ENCODE results near the gene HACD3.
"Not testable (repeated sequence)": the region's sequence is repeated elsewhere in the genome, so short reads cannot be mapped to it uniquely, and the experiment has no call there.

The HACD3 gene

GRCh38 chr15:65612616-65612946, 82.3 kb downstream of the HACD3 start:
- no peak for DNase-seq (ENCODE audit: insufficient read length)
- TF ChIP-seq TAF1 (IDR thresholded peaks at IDR 0.05; ENCODE audit: borderline replicate concordance, low read depth, low read length) (no peak), POLR2A (IDR thresholded peaks at IDR 0.05; ENCODE audit: low read depth, low read length) (no peak), POLR2AphosphoS5 (IDR thresholded peaks at IDR 0.05; ENCODE audit: low read depth, low read length) (no peak)
- FAIRE-seq: no peak

DNA sequence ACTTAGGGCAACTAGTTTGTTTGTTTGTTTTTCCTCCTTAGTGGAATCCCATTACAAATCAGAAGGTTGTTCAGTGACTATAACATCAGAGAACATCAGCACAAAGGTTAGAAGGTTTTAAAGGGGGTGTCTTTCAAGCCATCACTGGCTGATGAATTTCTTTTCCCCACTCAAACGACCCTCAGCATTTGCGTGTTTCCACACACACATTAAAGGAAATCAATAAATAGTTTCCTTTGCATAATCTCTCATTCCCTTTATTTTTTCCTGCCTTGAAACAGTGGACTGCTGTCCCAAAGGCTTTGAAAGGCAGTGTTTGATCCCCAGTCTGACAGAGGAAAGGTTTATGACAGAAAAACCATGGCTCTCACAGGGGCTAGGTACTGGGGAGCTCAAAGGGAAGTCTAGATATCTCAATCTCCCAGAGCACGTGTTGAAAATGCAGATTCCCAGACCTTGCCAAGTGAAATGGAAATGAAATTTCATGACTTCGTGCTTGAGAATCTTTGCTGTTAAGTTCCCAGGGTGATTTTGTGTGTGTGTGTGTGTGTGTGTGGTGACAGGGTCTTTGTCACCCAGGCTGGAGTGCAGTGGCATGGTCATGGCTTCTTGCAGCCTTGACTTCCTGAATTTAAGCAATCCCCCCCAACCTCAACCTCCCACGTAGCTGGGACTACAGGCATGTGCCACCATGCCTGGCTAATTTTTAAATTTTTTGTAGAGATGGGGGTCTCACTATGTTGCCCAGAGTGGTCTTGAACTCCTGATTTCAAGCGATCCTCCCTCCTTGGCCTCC, 82.9 kb downstream of the HACD3 start:
- DNase-seq (ENCODE audit: insufficient read length) (no peak), FAIRE-seq (no peak)
- TF ChIP-seq TAF1 (IDR thresholded peaks at IDR 0.05; ENCODE audit: borderline replicate concordance, low read depth, low read length): no peak
- no peak for TF ChIP-seq POLR2AphosphoS5 (IDR thresholded peaks at IDR 0.05; ENCODE audit: low read depth, low read length)
- no peak for TF ChIP-seq POLR2A (IDR thresholded peaks at IDR 0.05; ENCODE audit: low read depth, low read length)

DNA sequence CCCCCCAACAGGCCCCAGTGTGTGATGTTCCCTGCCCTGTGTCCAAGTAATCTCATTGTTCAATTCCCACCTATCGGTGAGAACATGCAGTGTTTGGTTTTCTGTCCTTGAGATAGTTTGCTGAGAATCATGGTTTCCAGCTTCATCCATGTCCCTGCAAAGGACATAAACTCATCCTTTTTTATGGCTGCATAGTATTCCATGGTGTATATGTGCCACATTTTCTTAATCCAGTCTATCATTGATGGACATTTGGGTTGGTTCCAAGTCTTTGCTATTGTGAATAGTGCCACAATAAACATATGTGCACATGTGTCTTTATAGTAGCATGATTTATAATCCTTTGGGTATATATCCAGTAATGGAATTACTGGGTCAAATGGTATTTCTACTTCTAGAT, 85.6 kb downstream of the HACD3 start:
- DNase-seq (ENCODE audit: insufficient read length); FAIRE-seq: not testable (repeated sequence)

DNA sequence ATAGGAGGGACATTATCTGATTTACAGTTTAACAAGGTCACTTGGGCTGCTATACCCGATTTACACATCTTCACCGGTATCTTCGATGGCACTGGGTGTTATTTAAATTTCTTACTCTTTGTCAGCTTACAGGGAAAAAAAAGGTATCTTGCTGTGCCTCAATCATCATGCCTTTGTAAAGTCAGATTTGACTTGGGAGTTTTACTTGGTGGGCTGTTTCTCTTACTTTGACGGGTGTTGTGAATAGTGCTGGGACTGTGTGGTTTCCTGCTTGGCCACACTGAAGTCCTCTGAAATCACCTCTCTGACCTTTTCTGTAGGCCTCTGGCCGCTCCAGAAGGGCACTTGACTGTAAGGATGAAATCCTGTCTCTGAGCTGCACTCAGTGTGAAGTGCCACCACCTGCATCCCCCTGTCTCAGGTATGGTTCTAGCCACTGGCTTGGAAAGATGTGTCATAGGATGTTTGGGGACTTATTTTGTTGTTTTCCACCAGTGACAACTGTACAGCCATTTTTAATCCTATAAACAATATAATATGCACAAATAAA, 88.4 kb downstream of the HACD3 start:
- no peak for TF ChIP-seq POLR2AphosphoS5 (IDR thresholded peaks at IDR 0.05; ENCODE audit: low read depth, low read length)
- TF ChIP-seq POLR2A (IDR thresholded peaks at IDR 0.05; ENCODE audit: low read depth, low read length): no peak
- no peak for TF ChIP-seq TAF1 (IDR thresholded peaks at IDR 0.05; ENCODE audit: borderline replicate concordance, low read depth, low read length)
- DNase-seq (ENCODE audit: insufficient read length): no peak
- no peak for FAIRE-seq

DNA sequence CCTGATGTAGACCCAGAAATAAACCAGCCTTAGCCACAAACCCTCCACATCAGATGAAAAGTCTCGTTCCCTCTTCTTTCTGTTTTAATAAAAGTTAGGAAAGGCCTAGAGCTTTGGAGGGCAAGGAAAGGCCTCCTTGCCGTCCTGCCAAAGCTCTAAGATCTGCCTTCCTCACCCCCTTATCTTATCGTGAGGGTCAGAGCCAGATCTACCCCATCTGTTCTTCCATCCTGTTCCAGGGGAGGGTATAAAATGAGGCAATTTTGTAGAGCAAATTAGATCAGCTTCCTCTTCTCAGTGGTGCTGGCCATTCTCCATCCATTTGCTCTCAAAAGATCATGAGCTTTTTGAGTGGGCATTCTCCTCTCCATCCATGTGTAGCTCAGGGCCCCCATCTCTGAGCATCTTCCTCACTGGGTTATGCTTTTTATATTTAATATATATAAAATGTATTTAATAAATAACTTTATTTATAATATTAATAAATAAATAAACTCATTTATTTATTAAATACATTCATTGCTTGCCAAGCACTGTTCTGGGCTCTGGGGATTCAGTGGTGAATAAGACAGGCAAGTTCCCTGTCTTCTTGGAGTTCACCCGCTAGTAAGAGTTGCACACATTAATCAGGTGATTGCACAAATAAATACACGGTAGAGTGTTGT, 89.5 kb downstream of the HACD3 start:
- TF ChIP-seq POLR2A (IDR thresholded peaks at IDR 0.05; ENCODE audit: low read depth, low read length) (no peak), POLR2AphosphoS5 (IDR thresholded peaks at IDR 0.05; ENCODE audit: low read depth, low read length) (no peak), TAF1 (IDR thresholded peaks at IDR 0.05; ENCODE audit: borderline replicate concordance, low read depth, low read length) (no peak)
- DNase-seq (ENCODE audit: insufficient read length) (no peak), FAIRE-seq (no peak)

DNA sequence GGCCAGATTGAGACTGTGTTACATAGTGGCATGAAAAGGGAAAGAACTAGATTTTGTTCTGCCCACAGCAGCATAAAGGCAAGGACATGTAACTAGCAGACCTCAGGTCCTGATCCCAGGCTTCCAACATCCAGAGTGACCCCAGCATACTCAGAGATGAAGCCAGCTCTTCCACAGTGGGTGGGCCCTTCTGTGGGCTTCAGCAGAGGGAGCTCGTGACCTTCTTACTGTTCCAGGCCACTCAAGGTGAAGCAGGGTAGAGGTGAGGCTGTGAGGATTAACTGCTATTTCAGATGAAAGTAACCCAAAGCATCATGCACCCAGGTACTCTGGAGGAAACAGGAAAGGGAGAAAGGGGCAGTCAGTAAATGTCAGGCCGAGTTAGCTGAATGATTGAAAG, 90.6 kb downstream of the HACD3 start:
- TF ChIP-seq POLR2AphosphoS5 (IDR thresholded peaks at IDR 0.05; ENCODE audit: low read depth, low read length) (no peak), TAF1 (IDR thresholded peaks at IDR 0.05; ENCODE audit: borderline replicate concordance, low read depth, low read length) (no peak), POLR2A (IDR thresholded peaks at IDR 0.05; ENCODE audit: low read depth, low read length) (no peak)
- FAIRE-seq (no peak), DNase-seq (ENCODE audit: insufficient read length) (no peak)

- DNase-seq (ENCODE audit: insufficient read length) (no peak), FAIRE-seq (no peak)
- TF ChIP-seq POLR2AphosphoS5 (IDR thresholded peaks at IDR 0.05; ENCODE audit: low read depth, low read length) (no peak), TAF1 (IDR thresholded peaks at IDR 0.05; ENCODE audit: borderline replicate concordance, low read depth, low read length) (no peak), POLR2A (IDR thresholded peaks at IDR 0.05; ENCODE audit: low read depth, low read length) (no peak)
Measured at GRCh38 chr15:65621638-65622037, 91.4 kb downstream of the HACD3 start, which contains the start of gene SLC24A1. Gene SLC24A1, plus strand, starts transcription at chr15:65621938. Its CDS starts 2,143 bp downstream, at chr15:65624081.

GRCh38 chr15:65623103-65623502, 92.8 kb downstream of the HACD3 start:
- FAIRE-seq: no peak
- DNase-seq (ENCODE audit: insufficient read length): no peak
- TF ChIP-seq TAF1 (IDR thresholded peaks at IDR 0.05; ENCODE audit: borderline replicate concordance, low read depth, low read length) (no peak), POLR2AphosphoS5 (IDR thresholded peaks at IDR 0.05; ENCODE audit: low read depth, low read length) (no peak), POLR2A (IDR thresholded peaks at IDR 0.05; ENCODE audit: low read depth, low read length) (no peak)

DNA sequence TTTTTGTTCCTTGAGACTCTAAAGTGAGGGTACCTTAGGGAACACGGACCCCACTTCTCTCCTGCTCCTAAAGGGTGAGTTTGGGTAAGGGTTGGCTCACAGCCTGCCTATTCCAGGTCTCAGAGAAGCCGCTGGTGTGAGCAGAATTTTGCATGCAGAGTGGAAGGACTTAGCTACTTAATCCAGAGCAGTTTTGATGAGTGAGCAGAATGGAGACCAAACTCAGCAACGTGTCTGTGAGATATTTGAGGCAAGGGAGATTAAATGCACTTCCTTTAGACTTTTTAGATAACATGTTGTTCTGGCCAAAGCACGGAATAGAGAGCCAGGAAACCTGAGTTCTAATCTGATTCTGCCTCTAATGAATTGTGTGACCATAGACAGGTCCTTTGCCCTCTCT, 96.6 kb downstream of the HACD3 start:
- FAIRE-seq (no peak), DNase-seq (ENCODE audit: insufficient read length) (no peak)
- TF ChIP-seq POLR2A (IDR thresholded peaks at IDR 0.05; ENCODE audit: low read depth, low read length) (no peak), POLR2AphosphoS5 (IDR thresholded peaks at IDR 0.05; ENCODE audit: low read depth, low read length) (no peak), TAF1 (IDR thresholded peaks at IDR 0.05; ENCODE audit: borderline replicate concordance, low read depth, low read length) (no peak)

Data from GM12892 (cell line).